C4-2B (cell line): ENCODE data around the gene CDK14.

Experiments used
- H3K27ac ChIP-seq: fragments of 450-650 bp; 2 replicates; pipeline ENCODE4 v1.5.1; 2017
- ZFX ChIP-seq: fragments of 450-650 bp; IDR thresholded peaks from 2 replicates; pipeline ENCODE4 v1.6.1; 2017
- TF ChIP-seq, protein P1 (sequence below): fragments of 450-650 bp; conservative IDR thresholded peaks from 2 replicates; pipeline ENCODE4 v1.5.1; 2017; ENCODE audit warnings: mild to moderate bottlenecking

The CDK14 gene

DNA sequence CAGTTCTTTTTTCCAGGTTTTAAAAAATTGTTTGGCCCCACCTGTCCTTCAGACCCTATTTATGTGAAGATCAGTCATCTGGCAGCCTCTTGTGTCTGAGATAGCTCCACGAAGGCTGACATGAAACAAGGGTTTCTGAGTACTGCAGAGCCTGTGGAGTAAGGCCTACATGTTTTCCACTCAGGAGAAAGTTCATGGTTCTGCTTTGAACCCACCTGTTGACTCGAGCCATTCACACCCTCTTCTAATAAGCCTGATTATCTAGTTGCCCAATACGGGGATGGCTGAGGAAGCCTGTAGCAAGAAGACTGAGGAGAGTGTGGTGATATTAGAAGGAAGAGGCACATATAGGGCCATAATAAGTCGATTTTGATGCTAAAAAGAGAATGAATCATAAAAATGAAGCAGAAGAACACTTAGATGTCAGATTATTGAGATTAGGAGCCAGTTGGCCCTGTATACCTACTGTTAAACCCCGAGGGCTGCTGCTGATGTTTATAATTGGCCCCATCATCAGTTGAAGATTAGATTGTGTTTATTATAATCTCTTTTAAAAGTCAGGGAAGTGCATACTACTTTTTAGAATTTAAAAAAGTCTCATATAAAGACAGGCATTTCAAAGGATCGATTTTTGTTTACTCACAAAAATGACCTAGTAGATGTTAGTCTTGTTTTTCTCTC, 109.4 kb downstream of the CDK14 start:
- TF ChIP-seq, protein P1, sequence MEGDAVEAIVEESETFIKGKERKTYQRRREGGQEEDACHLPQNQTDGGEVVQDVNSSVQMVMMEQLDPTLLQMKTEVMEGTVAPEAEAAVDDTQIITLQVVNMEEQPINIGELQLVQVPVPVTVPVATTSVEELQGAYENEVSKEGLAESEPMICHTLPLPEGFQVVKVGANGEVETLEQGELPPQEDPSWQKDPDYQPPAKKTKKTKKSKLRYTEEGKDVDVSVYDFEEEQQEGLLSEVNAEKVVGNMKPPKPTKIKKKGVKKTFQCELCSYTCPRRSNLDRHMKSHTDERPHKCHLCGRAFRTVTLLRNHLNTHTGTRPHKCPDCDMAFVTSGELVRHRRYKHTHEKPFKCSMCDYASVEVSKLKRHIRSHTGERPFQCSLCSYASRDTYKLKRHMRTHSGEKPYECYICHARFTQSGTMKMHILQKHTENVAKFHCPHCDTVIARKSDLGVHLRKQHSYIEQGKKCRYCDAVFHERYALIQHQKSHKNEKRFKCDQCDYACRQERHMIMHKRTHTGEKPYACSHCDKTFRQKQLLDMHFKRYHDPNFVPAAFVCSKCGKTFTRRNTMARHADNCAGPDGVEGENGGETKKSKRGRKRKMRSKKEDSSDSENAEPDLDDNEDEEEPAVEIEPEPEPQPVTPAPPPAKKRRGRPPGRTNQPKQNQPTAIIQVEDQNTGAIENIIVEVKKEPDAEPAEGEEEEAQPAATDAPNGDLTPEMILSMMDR, result no peak
- TF ChIP-seq ZFX, result no peak
- peak overlapping the region; percentile 71; the same call in 1 of the 2 replicates for H3K27ac ChIP-seq

DNA sequence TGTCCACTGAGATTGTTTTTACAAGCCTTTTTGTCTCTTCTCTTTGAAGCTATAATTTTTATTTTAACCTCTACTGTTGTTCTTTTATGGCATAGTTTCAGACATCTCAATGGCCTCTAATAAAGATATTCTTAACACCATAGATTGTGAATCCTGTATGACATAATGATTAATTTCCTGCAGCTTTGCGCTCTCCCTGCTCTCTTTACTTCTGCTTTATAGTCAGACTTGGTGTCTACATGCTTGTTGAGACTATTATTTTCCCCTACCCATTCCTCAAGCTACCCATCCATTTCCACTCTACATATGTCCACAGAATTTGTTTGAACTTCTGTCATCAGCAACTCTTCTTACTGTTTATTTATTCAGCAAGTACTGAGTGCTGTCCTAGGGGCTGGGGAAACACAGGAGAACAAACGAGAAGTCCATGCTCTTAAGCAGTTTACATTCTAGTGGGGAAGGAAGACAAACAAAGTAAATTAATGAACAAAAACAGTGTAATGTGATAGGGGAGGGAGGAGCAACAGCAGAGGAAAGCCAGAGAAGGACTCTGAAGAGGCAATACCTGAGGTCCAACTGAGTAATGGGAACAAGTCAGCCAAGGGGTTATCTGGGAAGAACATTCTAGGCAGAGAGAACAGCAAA, 110.1 kb downstream of the CDK14 start:
- peak overlapping the region; percentile 100 for H3K27ac ChIP-seq
- TF ChIP-seq ZFX, result no peak
- TF ChIP-seq, protein P1, result no peak

DNA sequence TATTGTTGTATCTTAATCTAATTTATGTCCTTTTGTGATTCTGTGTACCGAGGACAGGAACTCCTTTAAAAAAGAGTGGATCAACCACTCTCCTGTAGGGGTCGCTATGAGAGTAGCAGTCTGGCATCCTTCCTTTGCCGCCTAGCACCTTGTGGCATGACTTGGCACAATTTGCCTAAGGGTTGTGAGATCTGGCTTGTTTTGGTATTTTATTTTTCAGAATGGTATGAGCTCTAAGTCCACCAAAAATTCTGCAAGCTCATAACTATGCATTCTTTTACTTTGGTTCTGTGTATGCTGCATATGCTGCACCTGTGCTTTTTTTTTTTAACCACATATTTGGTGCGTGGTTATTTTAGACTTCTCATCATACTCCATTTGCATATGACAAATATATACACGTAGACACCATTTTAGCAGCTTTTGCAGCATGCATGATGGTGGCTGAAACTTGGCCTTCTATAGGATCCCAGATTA, 112.8 kb downstream of the CDK14 start:
- TF ChIP-seq, protein P1, result peak; percentile 53
- TF ChIP-seq ZFX, result no peak
- no peak overlapping the region; the same call in 1 of the 2 replicates for H3K27ac ChIP-seq

DNA sequence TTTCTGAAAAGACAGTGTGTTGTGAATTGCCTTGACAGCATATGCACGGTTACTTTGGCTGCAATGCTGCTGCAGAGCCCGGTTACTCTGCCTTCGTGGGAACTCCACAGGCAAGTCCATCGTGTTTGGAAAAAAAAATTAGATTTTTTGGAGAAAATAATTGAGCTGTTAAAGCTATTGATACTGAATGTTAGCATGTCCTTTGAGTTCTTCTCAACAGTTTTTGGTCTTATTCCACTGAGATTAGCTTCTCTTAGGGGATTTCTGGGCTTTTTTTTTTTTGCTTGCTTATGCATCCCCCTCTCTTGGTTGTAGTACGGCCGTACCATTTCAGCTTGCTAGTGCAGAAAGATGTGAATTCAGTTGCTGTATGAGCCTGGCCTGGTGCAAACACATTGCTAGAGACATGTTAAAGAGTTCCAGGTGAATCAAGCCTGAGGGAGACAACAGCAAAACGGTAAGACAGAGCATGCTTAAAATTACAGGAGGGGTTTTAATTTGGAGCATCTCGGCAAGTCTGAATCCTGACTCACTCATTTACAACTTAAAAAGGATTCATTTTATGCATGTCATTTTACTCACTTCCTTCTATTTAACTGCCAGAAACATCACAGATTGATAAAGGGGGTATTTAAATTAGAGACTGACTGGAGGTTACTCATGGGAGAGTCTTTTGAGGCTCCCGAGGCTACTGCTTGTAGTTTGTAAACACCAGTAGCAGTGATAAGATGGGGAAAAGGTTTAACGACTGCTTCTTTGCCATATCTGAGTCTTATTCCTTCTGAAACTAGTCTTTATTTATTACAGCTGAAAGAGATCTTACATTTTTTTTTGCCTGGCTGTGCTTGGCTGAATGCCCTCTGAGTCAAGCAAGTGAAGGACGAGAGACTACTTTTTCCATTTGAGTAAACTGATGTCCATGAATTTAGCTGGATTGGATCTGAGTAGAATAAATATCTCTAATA, 113.7 kb downstream of the CDK14 start:
- TF ChIP-seq, protein P1, result no peak
- TF ChIP-seq ZFX, result no peak
- no peak overlapping the region; the same call in 1 of the 2 replicates for H3K27ac ChIP-seq

DNA sequence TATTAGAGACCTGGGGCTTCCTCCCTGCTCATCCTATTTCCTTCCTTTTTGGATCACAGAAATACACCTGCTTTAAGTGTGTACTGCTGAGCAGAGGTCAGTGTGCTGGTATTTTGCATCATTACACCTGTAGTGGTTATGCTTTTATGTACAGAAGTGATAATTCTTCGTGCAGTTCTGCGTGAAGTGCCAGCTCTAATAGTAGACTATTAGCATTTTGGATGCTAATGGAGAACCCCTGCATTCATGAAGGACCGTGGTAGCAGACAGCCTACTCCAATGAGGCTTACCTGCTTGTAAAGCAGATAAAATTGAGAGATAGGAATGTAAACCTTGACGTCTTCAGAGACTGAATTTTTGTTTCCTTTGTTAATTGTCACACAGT, 114.3 kb downstream of the CDK14 start:
- H3K27ac ChIP-seq, result no peak overlapping the region

DNA sequence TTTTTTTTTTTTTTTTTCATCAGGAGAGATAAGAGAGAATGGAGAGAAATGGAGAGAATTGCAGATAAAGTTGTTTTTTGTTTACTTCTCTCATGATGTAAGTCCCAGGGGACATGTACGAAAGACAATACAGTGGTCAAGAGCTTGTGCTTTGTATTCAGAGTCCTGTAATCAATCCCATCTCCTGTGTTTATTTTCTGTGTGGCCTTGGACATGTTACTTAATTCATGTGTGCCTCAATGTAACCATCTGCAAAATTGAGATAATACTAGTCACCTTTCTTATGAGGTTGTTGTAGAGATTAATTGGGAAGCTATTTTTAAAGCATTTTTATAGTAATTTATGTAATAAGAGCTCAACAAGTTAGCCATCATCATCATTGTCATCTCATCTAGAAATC, 117.5 kb downstream of the CDK14 start:
- H3K27ac ChIP-seq, result no peak overlapping the region
- TF ChIP-seq, protein P1, result no peak
- no peak for TF ChIP-seq ZFX

More for the DNA sequence above, 114.3 kb downstream of the CDK14 start:
- no peak for TF ChIP-seq ZFX
- TF ChIP-seq, protein P1, result no peak
